A673 (cell line): ENCODE measurements around the gene PLEKHA6.

Source experiments
- EZH2 ChIP-seq: fragments of 200-600 bp; sonication (generic); IDR thresholded peaks from 2 replicates; pipeline ENCODE4 v1.6.1; 2017; ENCODE audit warnings: borderline replicate concordance, low read depth, mild to moderate bottlenecking, mixed read lengths, antibody characterized with exemption, low read length; ENCODE audit not compliant: poor library complexity, severe bottlenecking
- TF ChIP-seq, protein P1 (sequence below): fragments of 300-800, 200-600 bp; sonication (generic); conservative IDR thresholded peaks from 2 replicates; pipeline ENCODE4 v1.5.1; 2017; ENCODE audit warnings: low read depth, mild to moderate bottlenecking, antibody characterized with exemption, low read length, moderate library complexity, mixed read lengths

DNA sequence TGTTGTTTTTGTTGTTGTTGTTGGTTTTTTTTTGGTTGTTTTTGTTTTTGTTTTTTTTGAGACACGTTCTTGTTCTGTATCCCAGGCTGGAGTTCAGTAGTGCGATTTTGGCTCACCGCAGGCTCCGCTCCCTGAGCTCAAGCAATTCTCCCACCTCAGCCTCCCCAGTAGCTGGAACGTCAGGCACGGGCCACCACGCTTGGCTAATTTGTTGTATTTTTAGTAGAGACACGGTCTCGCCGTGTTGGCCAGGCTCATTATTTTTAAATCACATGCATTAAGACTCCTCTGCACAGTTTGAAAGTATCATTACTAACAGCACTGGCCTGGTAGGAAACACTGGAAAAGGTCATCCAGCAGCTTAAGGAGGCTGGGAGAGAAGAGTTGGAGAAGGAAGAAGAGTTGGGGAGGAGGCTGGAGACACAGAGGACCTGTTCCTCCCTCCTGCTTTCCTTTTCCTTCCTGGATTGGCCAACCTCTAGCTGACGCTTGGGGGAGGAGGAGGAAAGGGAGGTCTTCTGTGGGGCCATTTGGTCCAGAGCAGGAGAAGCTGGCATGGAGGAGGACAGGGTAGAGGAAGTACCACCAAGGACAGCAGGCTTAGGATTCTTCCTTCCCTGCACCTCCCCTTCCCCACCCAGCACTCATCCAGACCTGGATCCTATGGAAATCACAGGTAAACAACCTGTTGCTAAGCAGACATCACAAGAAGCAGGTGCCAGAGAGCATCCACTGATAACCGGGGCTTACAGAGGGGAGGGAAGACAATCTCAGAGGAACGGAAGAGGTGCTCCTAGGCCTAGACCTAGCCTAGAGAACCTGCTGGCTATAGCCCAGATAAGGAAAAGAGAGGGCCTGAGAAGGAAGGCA, 74.1 kb downstream of the PLEKHA6 start:
- no peak for TF ChIP-seq EZH2
- TF ChIP-seq, protein P1, sequence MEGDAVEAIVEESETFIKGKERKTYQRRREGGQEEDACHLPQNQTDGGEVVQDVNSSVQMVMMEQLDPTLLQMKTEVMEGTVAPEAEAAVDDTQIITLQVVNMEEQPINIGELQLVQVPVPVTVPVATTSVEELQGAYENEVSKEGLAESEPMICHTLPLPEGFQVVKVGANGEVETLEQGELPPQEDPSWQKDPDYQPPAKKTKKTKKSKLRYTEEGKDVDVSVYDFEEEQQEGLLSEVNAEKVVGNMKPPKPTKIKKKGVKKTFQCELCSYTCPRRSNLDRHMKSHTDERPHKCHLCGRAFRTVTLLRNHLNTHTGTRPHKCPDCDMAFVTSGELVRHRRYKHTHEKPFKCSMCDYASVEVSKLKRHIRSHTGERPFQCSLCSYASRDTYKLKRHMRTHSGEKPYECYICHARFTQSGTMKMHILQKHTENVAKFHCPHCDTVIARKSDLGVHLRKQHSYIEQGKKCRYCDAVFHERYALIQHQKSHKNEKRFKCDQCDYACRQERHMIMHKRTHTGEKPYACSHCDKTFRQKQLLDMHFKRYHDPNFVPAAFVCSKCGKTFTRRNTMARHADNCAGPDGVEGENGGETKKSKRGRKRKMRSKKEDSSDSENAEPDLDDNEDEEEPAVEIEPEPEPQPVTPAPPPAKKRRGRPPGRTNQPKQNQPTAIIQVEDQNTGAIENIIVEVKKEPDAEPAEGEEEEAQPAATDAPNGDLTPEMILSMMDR, result no peak
